ENCODE measurements around the gene SLC22A12.

- no peak for TF ChIP-seq POLR2A (IDR thresholded peaks at IDR 0.05; ENCODE audit: low read depth, low read length)
- no peak for TF ChIP-seq CTCF (IDR thresholded peaks at IDR 0.05; ENCODE audit: extremely low read depth in 1 of 2, insufficient read depth in 1 of 2, low read depth in 1 of 2, low read length in 2 of 2)
- no peak for TF ChIP-seq GATA2 (IDR thresholded peaks at IDR 0.05; ENCODE audit: insufficient read depth, insufficient read length, low read depth, low read length)
- no peak for TF ChIP-seq EZH2 (IDR thresholded peaks at IDR 0.05; ENCODE audit: borderline replicate concordance, low read depth, low read length, severe bottlenecking)
- TF ChIP-seq POLR2AphosphoS5 (IDR thresholded peaks at IDR 0.05; ENCODE audit: insufficient read depth, low read depth, low read length): no peak
Observed at GRCh38 chr11:64599698-64600211, 8.7 kb downstream of the SLC22A12 start.
